Caco-2 (cell line): ENCODE results near the gene PPM1G. TPM values are rescaled to one million over a fixed set of nuclear protein-coding genes. Genes with fewer than 3 reads are reported as not detected.

Experiments used
- BruUV-seq: library from RNA; stranded (reverse); fragments of 400-500 nt; replicated peaks from 2 replicates; lab custom pipeline; 2021; lab: Mats Ljungman, UMichigan
- CTCF ChIA-PET: fragments of 300-600 bp; sonication (Branson Sonifier 250); formaldehyde crosslinking; loops from one replicate; lab custom pipeline; 2022; ENCODE audit warnings: antibody characterized with exemption; lab: Charles Lee
- POLR2A ChIA-PET: fragments of 300-600 bp; sonication (Branson Sonifier 250); formaldehyde crosslinking; loops from one replicate; lab custom pipeline; 2022; ENCODE audit warnings: antibody characterized with exemption; lab: Charles Lee
- DNase-seq, 2 experiments: peaks; one replicate each; pipeline versions ENCODE4 v3.0.0 to v3.0.0-alpha.2; 2020 to 2022
- H3K27me3 ChIP-seq: replicated peaks from 2 replicates; pipeline ENCODE4 v1.6.0; 2011; ENCODE audit warnings: low read length; ENCODE audit not compliant: control insufficient read depth, insufficient read depth
- H3K36me3 ChIP-seq: 2 replicates; pipeline ENCODE4 v1.5.1; 2011; ENCODE audit warnings: low read length; ENCODE audit not compliant: control insufficient read depth, insufficient read depth
- H3K4me1 ChIP-seq: fragments of 250-450 bp; sonication (Bioruptor Pico); 2 replicates; pipeline ENCODE4 v1.5.1; 2020; ENCODE audit warnings: mild to moderate bottlenecking
- H3K4me3 ChIP-seq: 2 replicates; pipeline ENCODE4 v1.5.1; 2011; ENCODE audit warnings: low read depth, mild to moderate bottlenecking, control low read depth, low read length
- H3K9me3 ChIP-seq: fragments of 250-450 bp; sonication (Bioruptor Pico); 2 replicates; pipeline ENCODE4 v1.5.1; 2020; ENCODE audit warnings: mild to moderate bottlenecking, moderate library complexity
- H3K27ac Mint-ChIP-seq: one replicate; pipeline ENCODE4 v1.8.0; 2022; ENCODE audit warnings: mixed read lengths; ENCODE audit not compliant: unreplicated experiment
- H3K27me3 Mint-ChIP-seq: one replicate; pipeline ENCODE4 v1.8.0; 2022; ENCODE audit warnings: mixed read lengths; ENCODE audit not compliant: insufficient read depth, unreplicated experiment
- H3K36me3 Mint-ChIP-seq: one replicate; pipeline ENCODE4 v1.8.0; 2022; ENCODE audit warnings: mild to moderate bottlenecking, mixed read lengths; ENCODE audit not compliant: insufficient read depth, unreplicated experiment
- H3K4me1 Mint-ChIP-seq: one replicate; pipeline ENCODE4 v1.8.0; 2022; ENCODE audit warnings: low read depth, mixed read lengths; ENCODE audit not compliant: unreplicated experiment
- H3K4me3 Mint-ChIP-seq: one replicate; pipeline ENCODE4 v1.8.0; 2022; ENCODE audit warnings: mild to moderate bottlenecking, moderate library complexity, mixed read lengths; ENCODE audit not compliant: unreplicated experiment
- H3K9me3 Mint-ChIP-seq: one replicate; pipeline ENCODE4 v1.8.0; 2022; ENCODE audit warnings: mixed read lengths; ENCODE audit not compliant: unreplicated experiment
- intact Hi-C: fragments of 100-400 bp; cut with micrococcal nuclease; formaldehyde crosslinking; loops from one replicate; pipeline ENCODE4 v1.10.0; 2022; ENCODE audit not compliant: unreplicated experiment
- total RNA-seq: library from RNA; stranded (reverse); gene quantifications from 2 replicates; pipeline ENCODE4 v1.2.3, GENCODE V29; 2022
- TF ChIP-seq, protein P1 (sequence below), 2 experiments: fragments of 200-600 bp in 1 of 2; IDR thresholded peaks; 1 replicate in 1 of 2; 2 replicates in 1 of 2; pipeline versions ENCODE4 v1.5.1 to v1.8.0; 2011 to 2022; ENCODE audit warnings: antibody characterized with exemption in 1 of 2, control low read depth in 1 of 2, inconsistent platforms in 1 of 2, low read depth in 1 of 2, low read length in 1 of 2, mild to moderate bottlenecking in 1 of 2, moderate library complexity in 1 of 2; ENCODE audit not compliant: insufficient read depth in 1 of 2, severe bottlenecking in 1 of 2, unreplicated experiment in 1 of 2

Gene PPM1G
- total RNA-seq, 1 experiment from 2014 or later = 140 TPM

- no peaks in the 10 kb centered on the region for H3K9me3 Mint-ChIP-seq
- peaks cover 31% of the 10 kb centered on the region for H3K36me3 Mint-ChIP-seq
- Histone ChIP-seq H3K4me1 (peaks cover 24% of the 10 kb centered on the region), H3K27me3 (no peaks in the 10 kb centered on the region), H3K36me3 (no peaks in the 10 kb centered on the region), H3K9me3 (no peaks in the 10 kb centered on the region), H3K4me3 (peak within 1 kb of the TSS; percentile 60)
- intact Hi-C loops = loop anchor here (1.0 to 2.0 kb wide), 3 partner anchors 14 to 144 kb away; partner anchors contain the start of genes ATRAID, EIF2B4, SLC5A6 and SNX17
- peak within 1 kb of the TSS; percentile 98 for H3K27ac Mint-ChIP-seq
- peak within 1 kb of the TSS; percentile 92 for H3K4me3 Mint-ChIP-seq
- H3K27me3 Mint-ChIP-seq = no peaks in the 10 kb centered on the region
- TF ChIP-seq, protein P1, sequence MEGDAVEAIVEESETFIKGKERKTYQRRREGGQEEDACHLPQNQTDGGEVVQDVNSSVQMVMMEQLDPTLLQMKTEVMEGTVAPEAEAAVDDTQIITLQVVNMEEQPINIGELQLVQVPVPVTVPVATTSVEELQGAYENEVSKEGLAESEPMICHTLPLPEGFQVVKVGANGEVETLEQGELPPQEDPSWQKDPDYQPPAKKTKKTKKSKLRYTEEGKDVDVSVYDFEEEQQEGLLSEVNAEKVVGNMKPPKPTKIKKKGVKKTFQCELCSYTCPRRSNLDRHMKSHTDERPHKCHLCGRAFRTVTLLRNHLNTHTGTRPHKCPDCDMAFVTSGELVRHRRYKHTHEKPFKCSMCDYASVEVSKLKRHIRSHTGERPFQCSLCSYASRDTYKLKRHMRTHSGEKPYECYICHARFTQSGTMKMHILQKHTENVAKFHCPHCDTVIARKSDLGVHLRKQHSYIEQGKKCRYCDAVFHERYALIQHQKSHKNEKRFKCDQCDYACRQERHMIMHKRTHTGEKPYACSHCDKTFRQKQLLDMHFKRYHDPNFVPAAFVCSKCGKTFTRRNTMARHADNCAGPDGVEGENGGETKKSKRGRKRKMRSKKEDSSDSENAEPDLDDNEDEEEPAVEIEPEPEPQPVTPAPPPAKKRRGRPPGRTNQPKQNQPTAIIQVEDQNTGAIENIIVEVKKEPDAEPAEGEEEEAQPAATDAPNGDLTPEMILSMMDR (IDR thresholded peaks at IDR 0.05; ENCODE audit: insufficient read depth in 1 of 2, low read depth in 1 of 2, low read length in 1 of 2, severe bottlenecking in 1 of 2, unreplicated experiment in 1 of 2) = no peak
- no TSS peak for BruUV-seq
- peaks cover 8% of the 10 kb centered on the region for H3K4me1 Mint-ChIP-seq
- ChIA-PET POLR2A (interaction anchor here (0.6 to 1.8 kb wide), 11 partner anchors 9 to 1018 kb away, joined by 3 to 8 read pairs (median 4); partner anchors contain the start of genes EIF2B4, NRBP1, SNX17 and ZNF513), CTCF (interaction anchor here (0.8 to 1.9 kb wide), 3 partner anchors 13 to 72 kb away, joined by 5 to 12 read pairs (median 6); partner anchors contain the start of genes MPV17 and NRBP1)
- DNase-seq = peak; percentile 99
Observed at GRCh38 chr2:27356382-27357181, 52.8 kb downstream of the PPM1G start, which contains the start of gene GTF3C2. GTF3C2 (minus strand) TSS chr2:27356764; CDS start chr2:27343554, 13,210 bp downstream.

DNA sequence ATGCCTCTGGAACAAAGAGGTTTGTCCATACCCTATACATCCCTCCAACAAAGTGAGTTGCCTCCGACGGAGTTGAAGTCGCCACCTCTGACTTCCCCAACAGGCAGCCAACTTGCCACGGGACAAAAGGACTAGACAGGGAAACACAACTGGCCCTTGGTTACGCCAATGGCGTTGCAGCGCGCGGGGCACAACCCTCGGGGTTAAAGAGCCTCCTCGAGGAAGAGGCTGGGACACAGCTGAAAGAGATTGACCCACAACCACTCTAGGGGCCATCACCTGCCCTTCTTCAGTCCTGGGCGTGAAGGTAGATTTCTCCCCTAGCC, 53.4 kb downstream of the PPM1G start:
- Histone ChIP-seq H3K4me3 (peak overlapping the region; percentile 60), H3K36me3 (no peaks in the 10 kb centered on the region), H3K4me1 (peaks cover 24% of the 10 kb centered on the region), H3K9me3 (no peaks in the 10 kb centered on the region), H3K27me3 (no peaks in the 10 kb centered on the region)
- H3K36me3 Mint-ChIP-seq = peaks cover 31% of the 10 kb centered on the region
- H3K4me3 Mint-ChIP-seq = peak overlapping the region; percentile 92
- peak overlapping the region; percentile 98 for H3K27ac Mint-ChIP-seq
- H3K27me3 Mint-ChIP-seq = no peaks in the 10 kb centered on the region
- TF ChIP-seq, protein P1 (IDR thresholded peaks at IDR 0.05; ENCODE audit: insufficient read depth in 1 of 2, low read depth in 1 of 2, low read length in 1 of 2, severe bottlenecking in 1 of 2, unreplicated experiment in 1 of 2) = no peak
- CTCF ChIA-PET = interaction anchor here (1.5 to 1.9 kb wide), 2 partner anchors 13 to 33 kb away, joined by 6 to 12 read pairs; partner anchors contain the start of gene MPV17
- H3K4me1 Mint-ChIP-seq = peaks cover 8% of the 10 kb centered on the region
- H3K9me3 Mint-ChIP-seq = no peaks in the 10 kb centered on the region
- intact Hi-C loops = loop anchor here (1.0 to 2.0 kb wide), 3 partner anchors 14 to 143 kb away; partner anchors contain the start of genes ATRAID, EIF2B4, SLC5A6 and SNX17
- DNase-seq = peak; percentile 79 to 80
- POLR2A ChIA-PET = interaction anchor here (0.6 to 1.8 kb wide), 6 partner anchors 13 to 168 kb away, joined by 3 to 7 read pairs (median 4); partner anchors contain the start of genes EIF2B4, NRBP1 and SNX17
- TSS peak; percentile 51 for BruUV-seq

DNA sequence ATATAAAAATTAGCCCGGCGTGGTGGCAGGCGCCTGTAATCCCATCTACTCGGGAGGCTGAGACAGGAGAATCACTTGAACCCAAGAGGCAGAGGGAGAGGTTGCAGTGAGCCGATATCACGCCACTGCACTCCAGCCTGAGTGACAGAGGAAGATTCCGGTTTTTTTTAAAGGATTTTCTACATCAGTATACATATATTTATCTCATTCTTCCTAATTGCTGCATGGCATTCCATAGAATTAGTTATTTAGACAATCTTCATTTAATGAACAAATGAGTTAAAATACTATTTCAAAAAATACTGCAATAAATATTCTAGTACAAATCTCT, 54.8 kb downstream of the PPM1G start:
- H3K36me3 Mint-ChIP-seq = peaks cover 28% of the 10 kb centered on the region
- H3K9me3 Mint-ChIP-seq = no peaks in the 10 kb centered on the region
- H3K36me3 ChIP-seq = no peaks in the 10 kb centered on the region
- no peak overlapping the region for H3K4me3 ChIP-seq
- TF ChIP-seq, protein P1 (IDR thresholded peaks at IDR 0.05; ENCODE audit: insufficient read depth in 1 of 2, low read depth in 1 of 2, low read length in 1 of 2, severe bottlenecking in 1 of 2, unreplicated experiment in 1 of 2) = no peak
- H3K4me1 Mint-ChIP-seq = peaks cover 8% of the 10 kb centered on the region
- H3K4me1 ChIP-seq = peaks cover 24% of the 10 kb centered on the region
- H3K27ac Mint-ChIP-seq = no peak overlapping the region
- intact Hi-C loops = no loop called here
- H3K27me3 ChIP-seq = no peaks in the 10 kb centered on the region
- peak overlapping the region; percentile 44 for H3K4me3 Mint-ChIP-seq
- no TSS peak for BruUV-seq
- no peak for DNase-seq
- ChIA-PET CTCF (interaction anchor here (1.3 to 1.5 kb wide), 2 partner anchors 15 to 89 kb away, joined by 3 to 6 read pairs; no protein-coding TSS in a partner anchor), POLR2A (interaction anchor here (0.6 to 1.0 kb wide), 2 partner anchors 26 to 34 kb away, joined by 3 read pairs; partner anchors contain the start of gene ZNF513)
- no peaks in the 10 kb centered on the region for H3K27me3 Mint-ChIP-seq
- no peaks in the 10 kb centered on the region for H3K9me3 ChIP-seq
